Fibroblast of villous mesenchyme (primary cell): ENCODE measurements around the gene AKT1S1. TPM values are rescaled to one million over a fixed set of nuclear protein-coding genes. Genes with fewer than 3 reads are reported as not detected.

Source experiments
- DNase-seq: peaks from one replicate; pipeline ENCODE4 v3.0.0-alpha.2; 2010; ENCODE audit warnings: low read depth
- H3K4me3 ChIP-seq: 2 replicates; pipeline ENCODE4 v1.5.1; 2011; ENCODE audit warnings: low read depth, mild to moderate bottlenecking, low read length
- total RNA-seq: library from RNA; depleted of rRNA; stranded (reverse); fragments of >200 nt; gene quantifications from 2 replicates; pipeline ENCODE4 v1.2.3, GENCODE V29; 2012
- TF ChIP-seq, protein P1 (sequence below): IDR thresholded peaks from 2 replicates; pipeline ENCODE4 v1.5.1; 2012; ENCODE audit warnings: low read depth, mild to moderate bottlenecking, low read length; ENCODE audit not compliant: insufficient read depth

Gene AKT1S1
- total RNA-seq, 1 donor, result 12.5 TPM

DNA sequence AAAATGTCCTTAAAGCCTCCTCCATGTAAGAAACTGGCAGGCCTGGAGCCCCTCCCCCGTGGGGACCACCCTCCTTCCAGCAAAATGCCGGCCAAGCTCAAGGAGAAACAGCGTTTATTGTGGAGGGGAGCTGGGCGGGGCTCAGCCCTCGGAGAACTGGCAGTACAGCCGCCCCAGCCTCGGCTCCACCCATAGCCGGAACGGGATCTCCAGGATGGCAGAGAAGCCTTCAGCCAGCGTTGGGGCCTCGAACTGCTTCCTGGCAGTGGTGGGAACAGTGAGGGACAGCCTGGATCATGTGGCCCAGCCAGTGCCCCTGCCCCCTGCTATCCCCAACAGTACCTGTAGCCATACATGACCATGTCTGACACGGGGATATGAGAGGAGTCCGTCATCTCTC is 16.0 kb downstream of the AKT1S1 start:
- DNase-seq, result no peak
- no peak overlapping the region for H3K4me3 ChIP-seq
- TF ChIP-seq, protein P1, sequence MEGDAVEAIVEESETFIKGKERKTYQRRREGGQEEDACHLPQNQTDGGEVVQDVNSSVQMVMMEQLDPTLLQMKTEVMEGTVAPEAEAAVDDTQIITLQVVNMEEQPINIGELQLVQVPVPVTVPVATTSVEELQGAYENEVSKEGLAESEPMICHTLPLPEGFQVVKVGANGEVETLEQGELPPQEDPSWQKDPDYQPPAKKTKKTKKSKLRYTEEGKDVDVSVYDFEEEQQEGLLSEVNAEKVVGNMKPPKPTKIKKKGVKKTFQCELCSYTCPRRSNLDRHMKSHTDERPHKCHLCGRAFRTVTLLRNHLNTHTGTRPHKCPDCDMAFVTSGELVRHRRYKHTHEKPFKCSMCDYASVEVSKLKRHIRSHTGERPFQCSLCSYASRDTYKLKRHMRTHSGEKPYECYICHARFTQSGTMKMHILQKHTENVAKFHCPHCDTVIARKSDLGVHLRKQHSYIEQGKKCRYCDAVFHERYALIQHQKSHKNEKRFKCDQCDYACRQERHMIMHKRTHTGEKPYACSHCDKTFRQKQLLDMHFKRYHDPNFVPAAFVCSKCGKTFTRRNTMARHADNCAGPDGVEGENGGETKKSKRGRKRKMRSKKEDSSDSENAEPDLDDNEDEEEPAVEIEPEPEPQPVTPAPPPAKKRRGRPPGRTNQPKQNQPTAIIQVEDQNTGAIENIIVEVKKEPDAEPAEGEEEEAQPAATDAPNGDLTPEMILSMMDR, result no peak

DNA sequence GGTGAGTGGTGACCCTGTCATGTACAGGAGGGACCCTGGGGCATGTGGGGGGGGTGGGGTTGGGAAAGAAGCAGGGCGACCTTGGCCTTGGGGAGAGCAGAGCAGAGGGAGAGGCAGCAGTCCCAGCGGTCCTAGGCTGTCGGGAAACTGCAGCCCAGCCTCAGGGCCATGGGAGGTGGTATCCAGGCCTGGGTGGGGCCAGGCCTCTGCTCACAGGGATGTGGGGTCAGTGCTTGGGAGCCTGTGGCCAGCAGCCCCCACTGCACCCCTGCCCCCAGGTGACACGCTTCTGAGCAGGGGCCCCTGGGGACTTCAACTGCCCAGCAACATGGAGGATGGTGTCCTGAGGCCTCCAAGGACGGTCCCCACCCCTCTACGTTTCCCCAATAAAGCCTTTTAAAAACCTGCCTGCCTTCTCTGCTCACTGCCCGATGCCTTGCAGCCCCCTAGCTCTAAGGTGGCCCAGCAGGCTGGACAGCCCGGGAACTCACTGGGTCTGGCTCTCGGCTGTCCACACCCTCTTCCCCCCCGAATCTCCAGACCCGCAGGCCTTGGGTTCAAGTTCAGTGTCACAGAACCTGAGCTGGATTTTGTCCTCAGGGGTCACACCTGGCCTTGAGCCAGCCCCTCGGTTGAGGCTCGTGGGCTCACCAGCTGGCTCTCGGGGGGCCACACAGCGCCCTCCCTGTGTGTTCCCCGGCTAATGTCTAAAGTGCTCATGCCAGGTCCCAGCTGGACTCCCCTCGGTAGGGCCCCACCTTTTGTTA is 16.6 kb downstream of the AKT1S1 start:
- DNase-seq, result no peak
- no peak overlapping the region for H3K4me3 ChIP-seq
- TF ChIP-seq, protein P1, result no peak

DNA sequence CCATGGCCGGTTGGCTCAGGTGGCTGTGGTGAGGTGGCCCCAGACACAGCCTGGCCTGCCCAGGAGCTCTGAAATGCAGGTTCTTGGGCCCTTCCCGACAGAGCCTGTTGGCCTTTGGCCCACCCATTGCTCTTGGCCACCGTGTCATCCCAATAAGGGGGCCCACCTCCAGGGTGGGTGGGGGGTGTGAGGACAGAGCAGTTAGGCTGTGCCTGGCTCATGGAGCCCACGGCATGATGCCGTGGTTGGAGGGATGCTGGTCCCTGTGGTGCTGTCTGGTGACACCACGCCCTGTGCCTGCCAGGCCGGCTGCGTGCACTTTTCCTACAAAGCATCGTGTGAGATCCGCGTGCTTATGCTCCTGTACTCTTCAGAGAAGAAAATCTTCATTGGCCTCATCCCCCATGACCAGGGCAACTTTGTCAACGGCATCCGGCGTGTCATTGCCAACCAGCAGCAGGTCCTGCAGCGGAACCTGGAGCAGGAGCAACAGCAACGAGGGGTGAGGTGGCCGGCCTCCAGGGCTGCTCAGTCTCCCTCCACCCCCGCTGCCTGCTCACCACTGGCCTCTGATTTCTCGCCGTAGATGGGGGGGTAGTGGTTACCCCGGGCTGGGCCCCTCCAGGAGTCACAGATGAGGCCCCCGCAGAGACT is 17.3 kb downstream of the AKT1S1 start:
- no peak for DNase-seq

DNA sequence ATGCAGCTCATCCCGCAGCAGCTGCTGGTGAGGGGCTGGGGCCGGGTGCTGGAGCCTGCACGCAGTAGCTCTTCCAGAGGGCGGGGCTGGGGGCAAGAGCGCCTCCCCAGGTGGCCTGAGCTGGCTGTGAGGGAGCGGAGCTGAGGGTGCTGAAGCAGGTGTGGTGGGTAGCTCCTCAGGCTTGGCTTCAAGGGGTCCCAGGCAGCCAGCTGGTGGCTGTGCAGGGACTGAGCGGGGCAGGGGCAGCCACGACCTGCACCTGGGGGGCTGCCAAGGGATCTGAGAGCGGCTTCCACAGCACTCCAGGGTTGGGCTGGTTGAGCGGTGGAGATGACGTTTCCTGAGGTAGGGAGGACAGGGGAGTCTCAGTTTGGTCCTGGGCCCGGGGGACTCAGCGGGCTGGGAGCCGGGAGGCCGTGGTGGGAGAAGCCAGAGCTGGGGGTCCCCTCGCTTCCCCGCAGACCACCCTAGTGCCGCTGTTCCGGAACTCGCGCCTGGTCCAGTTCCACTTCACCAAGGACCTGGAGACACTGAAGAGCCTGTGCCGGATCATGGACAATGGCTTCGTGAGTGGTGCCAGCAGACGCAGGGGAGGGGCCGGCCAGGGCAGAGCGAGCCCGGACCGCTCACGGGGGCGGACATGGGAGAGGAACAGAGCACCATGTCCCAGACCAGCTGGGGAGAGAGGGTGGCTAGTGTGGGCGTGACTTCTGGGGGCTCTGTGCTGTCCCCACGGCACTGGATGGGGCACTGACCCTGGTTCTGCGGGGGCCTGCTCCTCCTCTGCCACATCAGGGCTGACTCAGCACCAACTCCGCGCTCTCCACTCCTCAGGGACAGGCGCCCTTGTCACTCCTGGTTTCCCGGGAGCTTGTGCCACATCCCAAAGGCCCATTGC is 18.8 kb downstream of the AKT1S1 start:
- TF ChIP-seq, protein P1, result no peak
- no peak for DNase-seq

More for the DNA sequence above, 17.3 kb downstream of the AKT1S1 start:
- TF ChIP-seq, protein P1, result no peak
- H3K4me3 ChIP-seq, result no peak overlapping the region

DNA sequence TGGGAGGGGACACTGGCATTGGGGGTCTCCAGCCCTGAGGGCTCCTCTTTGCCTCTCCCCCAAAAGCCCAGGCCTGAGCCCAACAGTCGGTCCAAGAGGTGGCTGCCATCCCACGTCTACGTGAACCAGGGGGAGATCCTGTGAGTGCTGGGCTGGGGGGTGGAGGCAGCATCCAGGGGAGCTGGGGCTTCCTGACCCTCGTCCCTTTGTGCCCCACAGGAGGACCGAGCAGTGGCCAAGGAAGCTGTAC is 19.4 kb downstream of the AKT1S1 start:
- H3K4me3 ChIP-seq, result no peak overlapping the region
- TF ChIP-seq, protein P1, result no peak
- no peak for DNase-seq

More for the DNA sequence above, 18.8 kb downstream of the AKT1S1 start:
- no peak overlapping the region for H3K4me3 ChIP-seq

DNA sequence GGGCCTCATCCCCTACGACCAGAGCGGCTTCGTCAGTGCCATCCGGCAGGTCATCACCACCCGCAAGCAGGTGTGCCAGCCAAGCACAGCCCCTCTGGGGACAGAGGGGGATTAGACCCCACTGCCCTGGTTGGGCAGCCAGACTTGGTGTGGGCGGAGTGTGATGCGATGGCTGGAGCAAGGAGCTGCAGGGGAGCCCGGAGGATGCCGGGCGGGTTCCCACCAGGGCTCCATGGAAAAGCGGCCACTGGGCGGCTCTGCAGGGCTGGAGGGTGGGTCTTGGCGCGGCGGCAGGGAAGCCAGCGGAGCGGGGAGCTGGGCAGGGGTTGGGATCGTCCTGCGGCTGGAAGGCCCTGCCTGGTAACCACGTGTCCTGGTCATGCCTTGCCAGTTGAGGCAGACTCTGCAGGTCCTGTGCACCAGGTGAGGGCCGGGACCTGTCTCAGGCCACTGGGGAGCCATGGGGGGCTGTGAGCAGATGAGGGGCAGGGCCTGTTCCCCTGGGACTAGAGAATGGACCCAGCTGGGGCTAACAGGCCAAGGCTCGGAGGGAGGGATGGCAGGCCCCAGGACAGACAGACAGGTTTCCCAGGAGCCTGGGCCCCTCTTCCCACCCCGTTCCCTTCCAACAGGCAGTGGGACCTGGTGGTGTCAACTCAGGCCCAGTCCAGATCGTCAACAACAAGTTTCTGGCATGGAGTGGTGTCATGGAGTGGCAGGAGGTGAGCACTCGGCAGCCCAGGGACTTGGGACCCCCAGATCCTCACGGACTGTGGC is 19.9 kb downstream of the AKT1S1 start:
- H3K4me3 ChIP-seq, result no peak overlapping the region
- DNase-seq, result no peak
- TF ChIP-seq, protein P1, result no peak
